ENCODE results near the gene NOD2. TPM values are rescaled to one million over a fixed set of nuclear protein-coding genes. Genes with fewer than 3 reads are reported as not detected.

Gene NOD2
- total RNA-seq, 1 experiment from 2014 or later: 0.11 TPM

GRCh38 chr16:50683689-50684374 is 9.6 kb upstream of the NOD2 start (continued):
- TF ChIP-seq ARID4B (CRISPR knock-in tag; IDR thresholded peaks at IDR 0.05; ENCODE audit: borderline replicate concordance): no peak

DNA sequence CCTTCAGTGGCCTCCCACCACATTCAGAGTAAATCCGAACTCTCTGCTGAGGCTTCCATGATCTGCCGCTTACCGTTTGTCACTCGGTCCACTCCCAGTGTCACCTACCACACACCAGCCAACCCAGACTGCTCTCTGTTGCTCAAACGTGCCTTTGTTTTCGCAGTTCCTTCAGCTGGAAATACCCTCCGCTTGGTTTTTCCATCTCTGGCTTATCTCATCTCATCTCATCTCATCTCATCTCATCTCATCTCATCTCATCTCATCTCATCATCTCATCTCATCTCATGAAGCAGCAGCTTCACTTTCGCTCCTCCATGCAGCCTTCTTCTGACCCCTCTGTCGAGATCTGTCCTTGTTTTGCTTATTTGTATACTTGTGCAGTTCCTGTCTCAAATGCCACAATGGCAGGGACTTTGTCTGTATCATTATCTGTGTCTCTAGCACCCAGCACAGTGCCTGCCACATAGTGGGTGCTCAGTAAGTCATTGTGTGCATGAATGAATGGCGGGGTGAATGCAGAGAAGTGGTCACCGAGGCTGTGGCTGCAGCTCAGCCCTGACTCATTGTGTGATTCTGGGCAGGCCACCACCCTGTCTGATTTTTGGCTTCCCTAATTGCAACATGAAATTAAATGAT is 8.5 kb upstream of the NOD2 start:
- Mint-ChIP-seq H3K27me3 (ENCODE audit: low read depth) (no peaks in the 10 kb centered on the region), H3K9me3 (no peaks in the 10 kb centered on the region), H3K27ac (no peak overlapping the region), H3K36me3 (no peaks in the 10 kb centered on the region), H3K4me3 (no peak overlapping the region), H3K4me1 (no peaks in the 10 kb centered on the region)
- ChIA-PET CTCF (interaction anchor here (1.2 to 3.7 kb wide), 3 partner anchors 7 to 19 kb away, joined by 4 to 22 read pairs (median 5); no protein-coding TSS in a partner anchor), POLR2A (no interaction called here)
- TF ChIP-seq TP53 (CRISPR knock-in tag; IDR thresholded peaks at IDR 0.05) (no peak), OVOL2 (CRISPR knock-in tag; IDR thresholded peaks at IDR 0.05; ENCODE audit: borderline replicate concordance) (no peak), FOXP4 (CRISPR knock-in tag; IDR thresholded peaks at IDR 0.05) (no peak), SMAD3 (CRISPR knock-in tag; IDR thresholded peaks at IDR 0.05; ENCODE audit: borderline replicate concordance) (no peak), MYBL2 (CRISPR knock-in tag; IDR thresholded peaks at IDR 0.05) (no peak), ZNF138 (CRISPR knock-in tag; conservative IDR thresholded peaks at IDR 0.05) (no peak), PRRX2 (CRISPR knock-in tag; IDR thresholded peaks at IDR 0.05) (no peak), ZSCAN18 (CRISPR knock-in tag; IDR thresholded peaks at IDR 0.05) (no peak), ZNF425 (CRISPR knock-in tag; conservative IDR thresholded peaks at IDR 0.05) (no peak), KAT7 (CRISPR knock-in tag; IDR thresholded peaks at IDR 0.05; ENCODE audit: borderline replicate concordance) (no peak), SP1 (CRISPR knock-in tag; conservative IDR thresholded peaks at IDR 0.05) (no peak), PRDM15 (CRISPR knock-in tag; IDR thresholded peaks at IDR 0.05) (no peak), TEAD4 (CRISPR knock-in tag; IDR thresholded peaks at IDR 0.05) (no peak), FOXJ3 (CRISPR knock-in tag; IDR thresholded peaks at IDR 0.05; ENCODE audit: borderline replicate concordance) (no peak), RORB (CRISPR knock-in tag; IDR thresholded peaks at IDR 0.05) (no peak), ZNF317 (CRISPR knock-in tag; IDR thresholded peaks at IDR 0.05; ENCODE audit: borderline replicate concordance, low read depth) (no peak), TCF7 (CRISPR knock-in tag; IDR thresholded peaks at IDR 0.05; ENCODE audit: low read depth) (no peak), ZNF219 (CRISPR knock-in tag; IDR thresholded peaks at IDR 0.05; ENCODE audit: borderline replicate concordance) (no peak)
- TF ChIP-seq, protein P1, sequence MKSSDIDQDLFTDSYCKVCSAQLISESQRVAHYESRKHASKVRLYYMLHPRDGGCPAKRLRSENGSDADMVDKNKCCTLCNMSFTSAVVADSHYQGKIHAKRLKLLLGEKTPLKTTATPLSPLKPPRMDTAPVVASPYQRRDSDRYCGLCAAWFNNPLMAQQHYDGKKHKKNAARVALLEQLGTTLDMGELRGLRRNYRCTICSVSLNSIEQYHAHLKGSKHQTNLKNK (CRISPR knock-in tag; IDR thresholded peaks at IDR 0.05): no peak
- DNase-seq (ENCODE audit: low spot score) (no peak), ATAC-seq (no peak)
